Activated effector memory CD4-positive, alpha-beta T cell treated with Interleukin-2 at 50 U/mL for 16 hours (primary cell): Measurements from ENCODE around the gene EXOC6B.

ENCODE experiments used
- DNase-seq: peaks from one replicate; pipeline ENCODE4 v3.0.0-alpha.2; 2020

The EXOC6B gene

GRCh38 chr2:72155151-72155550 is 670.7 kb downstream of the EXOC6B start:
- DNase-seq, result no peak

- DNase-seq, result no peak
Measured at GRCh38 chr2:72154386-72154975, 671.4 kb downstream of the EXOC6B start.

GRCh38 chr2:72153924-72154323 is 671.9 kb downstream of the EXOC6B start:
- no peak for DNase-seq

- DNase-seq, result no peak
Measured at GRCh38 chr2:72153026-72153791, 672.6 kb downstream of the EXOC6B start.

GRCh38 chr2:72150861-72151356 is 674.9 kb downstream of the EXOC6B start:
- no peak for DNase-seq

GRCh38 chr2:72150157-72150860 is 675.5 kb downstream of the EXOC6B start:
- DNase-seq, result peak; percentile 33

- no peak for DNase-seq
Measured at GRCh38 chr2:72149556-72150156, 676.2 kb downstream of the EXOC6B start.

GRCh38 chr2:72148837-72149555 is 676.8 kb downstream of the EXOC6B start:
- no peak for DNase-seq

GRCh38 chr2:72148003-72148836 is 677.6 kb downstream of the EXOC6B start:
- no peak for DNase-seq

- no peak for DNase-seq
Measured at GRCh38 chr2:72147303-72147971, 678.4 kb downstream of the EXOC6B start, which contains the start of gene CYP26B1. Gene CYP26B1, minus strand, starts transcription at chr2:72147862. Its CDS starts 28 bp downstream, at chr2:72147834.

GRCh38 chr2:72146347-72147302 is 679.2 kb downstream of the EXOC6B start:
- DNase-seq, result no peak

- no peak for DNase-seq
Measured at GRCh38 chr2:72145658-72146329, 680.0 kb downstream of the EXOC6B start.

- no peak for DNase-seq
Measured at GRCh38 chr2:72145289-72145657, 680.6 kb downstream of the EXOC6B start.

GRCh38 chr2:72144632-72145288 is 681.1 kb downstream of the EXOC6B start:
- DNase-seq, result no peak

- no peak for DNase-seq
Measured at GRCh38 chr2:72144274-72144631, 681.6 kb downstream of the EXOC6B start.

GRCh38 chr2:72143441-72144273 is 682.2 kb downstream of the EXOC6B start:
- DNase-seq, result no peak

GRCh38 chr2:72142570-72143440 is 683.0 kb downstream of the EXOC6B start:
- DNase-seq, result no peak
